Tibial artery (tissue), 4 donors: ENCODE data around the gene DNASE1.

ENCODE experiments used
- DNase-seq, 2 donors: peaks; one replicate each; pipeline ENCODE4 v3.0.0-alpha.2; 2019
- H3K27ac ChIP-seq, 2 donors: fragments of 200-600 bp; sonication (generic) in 1 of 2; 1 replicate in 1 of 2; 2 replicates in 1 of 2; pipeline ENCODE4 v1.5.1; 2018 to 2019; ENCODE audit warnings: mild to moderate bottlenecking in 1 of 2
- H3K27me3 ChIP-seq, 2 donors: fragments of 200-600 bp; sonication (generic) in 1 of 2; one replicate each; pipeline versions ENCODE4 v1.5.1 to v1.6.0; 2016 to 2019
- H3K36me3 ChIP-seq, 3 donors: fragments of 200-600 bp; sonication (generic) in 2 of 3; one replicate each; pipeline ENCODE4 v1.5.1; 2016 to 2019; ENCODE audit warnings: mild to moderate bottlenecking in 2 of 3
- H3K4me1 ChIP-seq, 4 donors: fragments of 200-600 bp; sonication (generic) in 2 of 4; 1 replicate in 3 of 4; 2 replicates in 1 of 4; pipeline ENCODE4 v1.5.1; 2016 to 2019
- H3K4me3 ChIP-seq, 2 donors: fragments of 200-600 bp; sonication (generic) in 1 of 2; 1 replicate in 1 of 2; 2 replicates in 1 of 2; pipeline ENCODE4 v1.5.1; 2018 to 2019; ENCODE audit warnings: mild to moderate bottlenecking in 2 of 2
- H3K9me3 ChIP-seq, 3 donors: fragments of 200-600 bp; sonication (generic) in 1 of 3; one replicate each; pipeline ENCODE4 v1.5.1; 2016 to 2019
- intact Hi-C: fragments of 100-400 bp; cut with DNase I; formaldehyde crosslinking; loops from one replicate; pipeline ENCODE4 v1.15.0; 2023; ENCODE audit warnings: low total_unique reads
- TF ChIP-seq, protein P1 (sequence below), 2 experiments: fragments of 200-600 bp in 1 of 2; fragments of 450-650 bp in 1 of 2; IDR thresholded peaks; one replicate each; pipeline ENCODE4 v1.5.1; 2017 to 2019; ENCODE audit warnings: antibody characterized with exemption in 2 of 2, mild to moderate bottlenecking in 1 of 2, moderate library complexity in 1 of 2

DNASE1 gene

DNA sequence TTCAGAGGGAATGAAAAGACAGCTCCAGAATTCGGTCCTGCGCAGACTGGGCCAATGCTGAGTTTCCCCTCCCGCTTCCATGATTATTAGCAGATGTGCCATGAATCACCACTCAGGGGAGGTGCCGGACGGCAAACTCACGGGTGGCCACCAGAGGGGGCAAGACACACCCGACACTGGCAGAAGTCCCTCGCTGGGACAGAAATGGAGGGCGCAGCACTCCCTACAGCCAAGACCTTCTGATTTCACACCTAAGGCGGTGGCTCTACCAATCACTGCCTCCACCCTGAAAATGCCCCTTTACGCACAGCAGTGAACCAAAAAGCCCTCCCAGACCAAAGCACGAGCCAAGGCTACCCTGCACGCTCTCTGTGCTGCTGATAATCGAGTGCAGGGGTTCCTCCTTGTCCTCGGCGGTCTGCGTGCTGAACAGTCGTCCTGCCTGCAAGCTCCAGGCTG lies 36.0 kb downstream of the DNASE1 start:
- Histone ChIP-seq H3K36me3 (peaks cover 20 to 44% (median 22%) of the 10 kb centered on the region in 3 donors), H3K4me3 (peak overlapping the region; percentile 36 to 48), H3K27me3 (no peaks in the 10 kb centered on the region), H3K27ac (peak overlapping the region; percentile 41 to 59), H3K9me3 (no peaks in the 10 kb centered on the region), H3K4me1 (peaks cover 0 to 14% (median 6%) of the 10 kb centered on the region in 4 donors)
- DNase-seq, result peak; percentile 96
- TF ChIP-seq, protein P1, sequence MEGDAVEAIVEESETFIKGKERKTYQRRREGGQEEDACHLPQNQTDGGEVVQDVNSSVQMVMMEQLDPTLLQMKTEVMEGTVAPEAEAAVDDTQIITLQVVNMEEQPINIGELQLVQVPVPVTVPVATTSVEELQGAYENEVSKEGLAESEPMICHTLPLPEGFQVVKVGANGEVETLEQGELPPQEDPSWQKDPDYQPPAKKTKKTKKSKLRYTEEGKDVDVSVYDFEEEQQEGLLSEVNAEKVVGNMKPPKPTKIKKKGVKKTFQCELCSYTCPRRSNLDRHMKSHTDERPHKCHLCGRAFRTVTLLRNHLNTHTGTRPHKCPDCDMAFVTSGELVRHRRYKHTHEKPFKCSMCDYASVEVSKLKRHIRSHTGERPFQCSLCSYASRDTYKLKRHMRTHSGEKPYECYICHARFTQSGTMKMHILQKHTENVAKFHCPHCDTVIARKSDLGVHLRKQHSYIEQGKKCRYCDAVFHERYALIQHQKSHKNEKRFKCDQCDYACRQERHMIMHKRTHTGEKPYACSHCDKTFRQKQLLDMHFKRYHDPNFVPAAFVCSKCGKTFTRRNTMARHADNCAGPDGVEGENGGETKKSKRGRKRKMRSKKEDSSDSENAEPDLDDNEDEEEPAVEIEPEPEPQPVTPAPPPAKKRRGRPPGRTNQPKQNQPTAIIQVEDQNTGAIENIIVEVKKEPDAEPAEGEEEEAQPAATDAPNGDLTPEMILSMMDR (IDR thresholded peaks at IDR 0.05), result peak; percentile 92 to 95
- intact Hi-C loops, result loop anchor here (5.0 kb wide), 1 partner anchor 187 kb away; no protein-coding TSS in a partner anchor

DNA sequence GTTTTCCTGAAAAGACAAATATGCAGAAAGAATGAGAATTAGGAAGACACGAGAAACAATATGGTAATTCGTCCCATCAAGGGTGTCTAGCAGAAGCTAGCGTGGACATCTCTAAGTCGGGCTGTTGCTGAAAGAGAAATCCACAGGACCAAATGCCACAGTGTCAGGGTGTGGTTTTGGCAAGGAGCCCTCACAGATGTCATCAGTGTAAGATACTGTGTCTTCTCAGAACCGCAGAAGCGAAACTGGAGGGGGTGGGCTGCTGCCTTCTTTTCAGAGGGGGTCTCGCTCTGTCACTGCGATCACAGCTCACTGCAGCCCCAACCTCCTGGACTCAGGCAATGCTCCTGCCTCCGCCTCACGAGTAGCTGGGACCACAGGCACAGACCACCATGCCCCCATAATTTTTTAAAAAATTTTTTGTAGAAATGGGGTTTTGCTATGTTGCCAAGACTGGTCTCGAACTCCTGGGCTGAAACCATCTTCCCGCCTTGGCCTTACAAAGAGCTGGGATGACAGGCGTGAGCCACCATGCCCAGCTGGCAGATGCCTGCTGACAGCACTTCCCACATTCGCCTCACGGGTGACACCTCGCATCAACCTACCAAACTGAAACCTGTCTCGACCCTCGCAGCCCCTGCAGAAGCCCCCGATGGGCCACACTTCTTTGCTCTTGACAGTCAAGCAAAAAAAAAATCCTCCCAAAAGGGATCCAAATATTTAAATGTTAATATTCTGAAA lies 36.7 kb downstream of the DNASE1 start:
- peak overlapping the region; percentile 41 to 59 for H3K27ac ChIP-seq
- peak in 1 of 2 donors; percentile 30 for DNase-seq
- peaks cover 14 to 40% (median 16%) of the 10 kb centered on the region in 3 donors for H3K36me3 ChIP-seq
- peak overlapping the region; percentile 36 to 48 for H3K4me3 ChIP-seq
- H3K27me3 ChIP-seq, result no peaks in the 10 kb centered on the region
- intact Hi-C loops, result loop anchor here (1.0 to 5.0 kb wide), 2 partner anchors 38 to 186 kb away; no protein-coding TSS in a partner anchor
- TF ChIP-seq, protein P1 (IDR thresholded peaks at IDR 0.05), result peak in 1 of 2 experiments; percentile 15
- no peaks in the 10 kb centered on the region for H3K9me3 ChIP-seq
- peaks cover 0 to 14% (median 6%) of the 10 kb centered on the region in 4 donors for H3K4me1 ChIP-seq

DNA sequence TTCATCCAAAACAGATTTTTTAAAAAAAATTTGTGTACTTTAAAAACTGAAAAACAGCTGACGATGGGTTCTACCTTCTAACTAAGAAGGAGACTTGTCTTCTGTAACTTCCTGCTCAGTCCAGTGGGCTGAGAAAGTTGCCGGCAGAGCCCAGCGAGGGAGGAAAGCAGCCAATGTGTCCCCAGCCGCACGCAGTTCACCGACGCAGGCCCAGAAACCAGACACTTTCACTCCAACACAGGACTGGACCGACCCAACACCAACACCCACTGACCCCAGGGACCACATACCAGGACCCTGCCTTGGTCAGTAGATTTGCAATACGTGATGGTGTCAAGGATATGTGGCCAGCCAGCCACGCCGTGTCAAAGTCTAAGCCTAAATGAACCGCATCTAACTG lies 37.3 kb downstream of the DNASE1 start:
- no peak overlapping the region for H3K4me3 ChIP-seq
- H3K4me1 ChIP-seq, result peaks cover 0 to 14% (median 6%) of the 10 kb centered on the region in 4 donors
- H3K9me3 ChIP-seq, result no peaks in the 10 kb centered on the region
- intact Hi-C loops, result loop anchor here (1.0 to 5.0 kb wide), 2 partner anchors 38 to 186 kb away; no protein-coding TSS in a partner anchor
- no peaks in the 10 kb centered on the region for H3K27me3 ChIP-seq
- TF ChIP-seq, protein P1 (IDR thresholded peaks at IDR 0.05), result no peak
- H3K36me3 ChIP-seq, result peaks cover 10 to 34% (median 14%) of the 10 kb centered on the region in 3 donors
- H3K27ac ChIP-seq, result no peak overlapping the region
- DNase-seq, result no peak

DNA sequence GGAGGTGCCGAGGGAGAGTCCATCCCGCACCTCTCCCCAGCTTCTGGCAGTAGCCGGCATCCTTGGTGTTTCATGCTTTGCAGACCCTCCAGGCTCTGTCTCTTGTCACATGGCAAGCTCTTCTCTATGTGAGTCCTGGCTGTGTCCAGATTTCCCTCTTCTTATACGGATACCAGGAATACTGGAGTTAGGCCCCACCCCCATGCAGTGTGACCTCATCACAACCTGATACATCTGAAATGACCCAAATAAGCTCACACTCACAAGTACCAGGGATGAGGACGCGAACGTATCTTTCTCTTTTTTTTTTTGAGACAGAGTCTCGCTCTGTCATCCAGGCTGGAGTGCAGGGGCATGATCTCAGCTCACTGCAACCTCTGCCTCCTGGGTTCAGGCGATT lies 39.6 kb downstream of the DNASE1 start:
- Histone ChIP-seq H3K27me3 (no peaks in the 10 kb centered on the region), H3K4me3 (no peak overlapping the region), H3K4me1 (peaks cover 0 to 14% (median 6%) of the 10 kb centered on the region in 4 donors), H3K27ac (no peak overlapping the region), H3K36me3 (peaks cover 0 to 14% (median 0%) of the 10 kb centered on the region in 3 donors), H3K9me3 (no peaks in the 10 kb centered on the region)
- TF ChIP-seq, protein P1 (IDR thresholded peaks at IDR 0.05), result no peak
- no peak for DNase-seq
- intact Hi-C loops, result loop anchor here (5.0 kb wide), 1 partner anchor 183 kb away; no protein-coding TSS in a partner anchor

DNA sequence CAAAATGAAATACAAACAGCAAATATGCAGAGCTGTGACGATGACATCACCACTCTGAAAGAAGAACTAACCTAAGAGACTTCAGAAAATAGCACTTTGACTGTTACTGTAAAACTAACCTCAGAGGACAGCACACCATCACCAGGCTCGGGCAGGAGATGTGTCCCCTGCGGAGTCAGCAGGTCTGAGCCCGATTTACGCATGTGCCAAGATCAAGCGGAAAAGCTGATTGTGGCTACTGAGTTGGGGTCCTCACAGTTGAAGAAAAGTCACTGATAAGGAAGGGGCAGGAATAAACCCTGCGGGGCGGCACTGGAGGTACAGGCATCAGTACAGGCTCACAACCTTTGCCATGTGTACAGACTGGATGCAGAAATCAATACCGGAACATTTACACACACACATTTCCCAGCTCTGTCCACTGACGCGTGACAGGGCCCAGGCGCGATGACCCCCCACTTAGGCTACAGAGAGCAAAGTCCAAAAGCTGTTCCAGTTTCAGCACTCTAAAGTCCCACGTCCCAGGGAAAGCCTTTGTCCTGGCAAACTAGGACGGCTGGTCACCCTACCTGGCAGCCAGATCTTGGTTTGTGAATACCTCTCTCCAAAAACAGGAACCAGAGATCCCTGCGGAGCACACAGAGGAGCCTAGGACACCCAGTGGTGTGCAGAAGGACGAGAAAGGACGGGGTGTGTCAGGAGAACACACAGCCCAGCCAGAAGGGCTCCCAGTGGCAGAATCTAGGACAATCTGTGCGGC lies 41.3 kb downstream of the DNASE1 start:
- no peaks in the 10 kb centered on the region for H3K27me3 ChIP-seq
- TF ChIP-seq, protein P1 (IDR thresholded peaks at IDR 0.05), result no peak
- H3K27ac ChIP-seq, result no peak overlapping the region
- intact Hi-C loops, result no loop called here
- H3K9me3 ChIP-seq, result no peaks in the 10 kb centered on the region
- H3K36me3 ChIP-seq, result peaks cover 0 to 14% (median 0%) of the 10 kb centered on the region in 3 donors
- no peak for DNase-seq
- H3K4me3 ChIP-seq, result no peak overlapping the region
- peaks cover 0 to 4% (median 2%) of the 10 kb centered on the region in 4 donors for H3K4me1 ChIP-seq
